ENCODE data around the gene SHANK2. TPM values are rescaled to one million over a fixed set of nuclear protein-coding genes. Genes with fewer than 3 reads are reported as not detected.

Gene SHANK2
- total RNA-seq, 2 donors from 2014 or later = 22.3 to 49.6 TPM

GRCh38 chr11:71232364-71232763 lies 20.0 kb downstream of the SHANK2 start:
- no peak for DNase-seq
- Histone ChIP-seq H3K9ac (ENCODE audit: extremely low read depth, low read length, poor library complexity, severe bottlenecking) (no peak overlapping the region), H3K27ac (ENCODE audit: low read depth, low read length) (no peak overlapping the region), H3K9me3 (ENCODE audit: control insufficient read depth, low read length) (peaks cover 8% of the 10 kb centered on the region), H3K36me3 (ENCODE audit: control insufficient read depth, insufficient read depth, low read length) (no peaks in the 10 kb centered on the region), H3K4me3 (ENCODE audit: low read length) (no peak overlapping the region), H3K27me3 (ENCODE audit: control insufficient read depth, insufficient read depth, low read length, poor library complexity, severe bottlenecking) (no peaks in the 10 kb centered on the region), H3K4me1 (ENCODE audit: control insufficient read depth, insufficient read depth, low read length) (no peaks in the 10 kb centered on the region)
- 25 to 72% methylated on average over 1 to 2 of the region's 3 CpGs for WGBS, 2 experiments (ENCODE audit: insufficient coverage in 1 of 2, insufficient read length in 1 of 2)
- H3K27ac Mint-ChIP-seq = no peak overlapping the region
- H3K4me1 Mint-ChIP-seq = peaks cover 4% of the 10 kb centered on the region
- TF ChIP-seq CTCF (conservative IDR thresholded peaks at IDR 0.05) = no peak
- H3K36me3 Mint-ChIP-seq (ENCODE audit: low read depth) = peaks cover 25% of the 10 kb centered on the region
- H3K9me3 Mint-ChIP-seq = peaks cover 22% of the 10 kb centered on the region
- H3K27me3 Mint-ChIP-seq (ENCODE audit: insufficient read depth) = no peaks in the 10 kb centered on the region
- no peak overlapping the region for H3K4me3 Mint-ChIP-seq

DNA sequence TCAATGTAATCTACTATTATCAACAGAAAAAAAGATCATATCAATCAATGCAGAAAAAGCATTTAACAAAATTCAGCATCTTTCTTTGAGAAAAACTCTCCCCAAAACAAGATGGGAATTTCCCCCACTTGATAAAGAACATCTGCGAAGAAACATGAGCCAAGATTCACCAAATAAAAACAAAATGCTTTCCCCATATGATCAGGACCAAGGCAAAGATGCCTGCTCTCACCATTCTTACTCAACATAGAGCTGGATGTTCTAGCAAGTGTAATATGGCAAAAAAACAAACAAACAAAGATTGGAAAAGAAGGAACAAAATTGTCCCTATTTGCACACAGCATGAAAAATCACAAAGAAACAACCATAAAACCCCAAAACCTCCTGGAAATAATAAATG lies 23.4 kb downstream of the SHANK2 start:
- Mint-ChIP-seq H3K27me3 (ENCODE audit: insufficient read depth) (no peaks in the 10 kb centered on the region), H3K36me3 (ENCODE audit: low read depth) (peaks cover 31% of the 10 kb centered on the region), H3K27ac (no peak overlapping the region), H3K4me3 (no peak overlapping the region), H3K9me3 (peaks cover 33% of the 10 kb centered on the region), H3K4me1 (no peaks in the 10 kb centered on the region)
- H3K9me3 ChIP-seq (ENCODE audit: control insufficient read depth, low read length) = peaks cover 15% of the 10 kb centered on the region
- H3K27ac ChIP-seq (ENCODE audit: low read depth, low read length) = no peak overlapping the region
- no peak overlapping the region for H3K4me3 ChIP-seq (ENCODE audit: low read length)
- 89% methylated on average over 1 of the region's 1 CpG; no CpG with 5 or more reads in 1 of the 2 experiments for WGBS, 2 experiments (ENCODE audit: insufficient coverage in 1 of 2, insufficient read length in 1 of 2)
- H3K9ac ChIP-seq (ENCODE audit: extremely low read depth, low read length, poor library complexity, severe bottlenecking) = no peak overlapping the region
- H3K36me3 ChIP-seq (ENCODE audit: control insufficient read depth, insufficient read depth, low read length) = no peaks in the 10 kb centered on the region
- no peaks in the 10 kb centered on the region for H3K4me1 ChIP-seq (ENCODE audit: control insufficient read depth, insufficient read depth, low read length)
- no peaks in the 10 kb centered on the region for H3K27me3 ChIP-seq (ENCODE audit: control insufficient read depth, insufficient read depth, low read length, poor library complexity, severe bottlenecking)
- no peak for DNase-seq
- no peak for TF ChIP-seq CTCF (conservative IDR thresholded peaks at IDR 0.05)

- WGBS, 2 experiments (ENCODE audit: insufficient coverage in 1 of 2, insufficient read length in 1 of 2) = no CpG with 5 or more reads among the region's 1 CpG
- no peaks in the 10 kb centered on the region for H3K27me3 ChIP-seq (ENCODE audit: control insufficient read depth, insufficient read depth, low read length, poor library complexity, severe bottlenecking)
- peaks cover 15% of the 10 kb centered on the region for H3K9me3 ChIP-seq (ENCODE audit: control insufficient read depth, low read length)
- H3K9me3 Mint-ChIP-seq = peaks cover 33% of the 10 kb centered on the region
- H3K4me3 ChIP-seq (ENCODE audit: low read length) = no peak overlapping the region
- H3K4me1 ChIP-seq (ENCODE audit: control insufficient read depth, insufficient read depth, low read length) = no peaks in the 10 kb centered on the region
- H3K36me3 ChIP-seq (ENCODE audit: control insufficient read depth, insufficient read depth, low read length) = no peaks in the 10 kb centered on the region
- TF ChIP-seq CTCF (conservative IDR thresholded peaks at IDR 0.05) = no peak
- H3K27ac Mint-ChIP-seq = no peak overlapping the region
- H3K36me3 Mint-ChIP-seq (ENCODE audit: low read depth) = peaks cover 45% of the 10 kb centered on the region
- DNase-seq = no peak
- no peak overlapping the region for H3K9ac ChIP-seq (ENCODE audit: extremely low read depth, low read length, poor library complexity, severe bottlenecking)
- no peak overlapping the region for H3K27ac ChIP-seq (ENCODE audit: low read depth, low read length)
- H3K27me3 Mint-ChIP-seq (ENCODE audit: insufficient read depth) = no peaks in the 10 kb centered on the region
- H3K4me1 Mint-ChIP-seq = no peaks in the 10 kb centered on the region
- H3K4me3 Mint-ChIP-seq = no peak overlapping the region
These were observed 25.2 kb downstream of the SHANK2 start for GRCh38 chr11:71227058-71227659.
